Activated CD8-positive, alpha-beta memory T cell treated with anti-CD3 and anti-CD28 coated beads for 36 hours (primary cell): ENCODE measurements around the gene TERT. TPM values are rescaled to one million over a fixed set of nuclear protein-coding genes. Genes with fewer than 3 reads are reported as not detected.

Experiments
- CTCF ChIA-PET: fragments of 350-600 bp; sonication (Branson Sonifier 250); formaldehyde crosslinking; loops from one replicate; lab custom pipeline; 2021; ENCODE audit warnings: antibody characterized with exemption; lab: Charles Lee
- POLR2A ChIA-PET: fragments of 350-600 bp; sonication (Branson Sonifier 250); formaldehyde crosslinking; loops from one replicate; lab custom pipeline; 2021; ENCODE audit warnings: antibody characterized with exemption; lab: Charles Lee
- total RNA-seq, 2 experiments: library from RNA; stranded (reverse); gene quantifications; one replicate each; pipeline ENCODE4 v1.2.3, GENCODE V29; 2021

TERT gene
- total RNA-seq, 2 experiments from 2014 or later: 2.9 to 4.0 TPM

DNA sequence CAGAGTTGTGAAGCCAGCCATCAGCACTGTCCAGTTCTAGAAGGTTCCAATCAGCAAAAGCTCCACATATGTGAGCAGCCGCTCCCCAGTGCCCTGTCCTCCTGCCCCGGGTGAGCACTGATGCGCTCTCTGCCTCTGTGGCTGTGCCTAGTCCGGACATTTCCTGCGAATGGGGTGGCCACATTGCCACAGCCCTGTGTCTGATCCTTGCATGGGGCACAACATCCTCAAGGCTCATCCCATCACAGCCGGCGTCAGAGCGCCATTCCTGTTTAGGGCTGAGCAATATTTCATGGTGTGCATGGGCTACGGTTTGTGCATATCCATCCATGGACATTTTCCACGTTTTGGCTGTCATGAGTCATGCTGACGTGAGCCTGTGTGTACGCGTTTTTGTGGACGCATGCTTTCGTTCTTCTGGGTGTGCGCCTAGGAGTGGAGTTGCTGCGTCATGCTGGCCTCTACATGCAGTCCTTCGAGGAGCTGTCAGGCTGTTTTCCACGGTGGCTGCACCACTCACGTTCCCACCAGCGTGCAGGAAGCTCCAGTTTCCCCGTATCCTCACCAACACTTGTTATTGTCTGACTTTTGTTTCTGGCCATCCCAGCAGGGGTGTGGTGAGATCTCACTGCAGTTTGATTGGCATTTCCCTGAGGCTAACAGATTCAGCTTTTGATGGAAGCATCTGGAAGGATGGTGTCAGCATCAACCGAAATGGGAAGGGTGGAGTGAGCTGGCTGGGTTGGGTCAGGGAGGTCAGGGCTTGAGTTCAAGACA lies 79.4 kb downstream of the TERT start:
- ChIA-PET CTCF (no interaction called here), POLR2A (no interaction called here)

GRCh38 chr5:1214936-1215220 lies 80.0 kb downstream of the TERT start:
- CTCF ChIA-PET: no interaction called here

DNA sequence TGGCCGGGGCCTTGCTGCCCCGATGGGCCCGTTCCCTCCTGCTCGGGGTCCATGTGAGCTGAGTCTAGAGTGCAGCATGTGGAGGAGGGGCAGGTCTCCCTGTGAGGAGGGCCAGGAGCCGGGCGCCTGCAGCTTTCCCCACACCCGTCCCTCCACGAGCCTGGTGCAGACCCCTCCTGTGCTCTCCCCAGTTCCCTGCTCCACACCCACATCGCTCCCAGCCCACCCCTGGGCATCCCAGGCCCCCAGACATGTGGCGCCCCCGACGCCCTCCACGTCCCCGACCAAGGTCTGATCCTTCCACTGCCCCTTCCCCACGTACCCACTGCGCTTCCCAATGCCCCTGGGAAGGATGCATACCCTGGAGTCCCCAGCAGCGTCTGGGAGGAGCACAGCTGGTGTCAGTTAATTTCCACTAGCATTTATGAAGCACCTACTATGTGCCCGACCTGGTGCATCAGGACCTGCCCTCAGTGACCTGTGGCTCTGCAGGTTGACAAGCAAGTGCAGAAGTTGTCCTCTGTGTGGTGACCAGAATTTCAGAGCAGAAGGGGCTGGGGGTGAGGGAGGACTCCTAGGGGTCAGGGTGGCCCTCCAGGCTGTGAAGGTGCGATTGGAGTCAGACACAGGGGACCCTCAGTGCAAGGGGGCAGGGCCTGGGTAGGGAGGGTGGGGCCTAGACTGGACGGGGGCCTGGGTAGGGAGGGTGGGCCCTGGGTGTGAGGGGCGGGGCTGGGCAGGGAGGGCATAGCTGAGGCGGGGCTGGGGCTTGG lies 80.5 kb downstream of the TERT start:
- CTCF ChIA-PET: no interaction called here
- POLR2A ChIA-PET: no interaction called here

More at GRCh38 chr5:1214936-1215220, 80.0 kb downstream of the TERT start:
- POLR2A ChIA-PET: no interaction called here

- ChIA-PET POLR2A (no interaction called here), CTCF (no interaction called here)
Measured at GRCh38 chr5:1213508-1214162, 81.2 kb downstream of the TERT start.

DNA sequence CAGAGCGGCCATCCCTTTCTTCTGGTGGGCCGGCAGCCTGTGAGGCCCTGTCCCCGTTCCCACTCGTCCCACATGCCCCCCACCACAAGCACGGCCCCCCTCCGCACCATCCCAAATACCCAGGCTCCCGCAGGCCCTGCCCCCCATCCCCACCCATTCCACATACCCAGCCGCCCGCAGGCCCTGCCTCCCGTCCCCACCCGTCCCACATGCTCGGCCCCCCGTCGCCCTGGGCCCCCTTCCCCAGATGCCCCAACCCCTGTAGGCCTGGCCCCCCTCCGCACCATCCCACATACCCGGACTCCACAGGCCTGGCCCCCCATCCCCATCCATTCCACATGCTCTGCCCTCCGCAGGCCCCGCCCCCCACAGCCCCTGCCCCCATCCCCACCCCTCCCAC lies 82.0 kb downstream of the TERT start:
- POLR2A ChIA-PET: no interaction called here
- CTCF ChIA-PET: no interaction called here

- ChIA-PET CTCF (no interaction called here), POLR2A (no interaction called here)
Measured at GRCh38 chr5:1212271-1212670, 82.6 kb downstream of the TERT start.

DNA sequence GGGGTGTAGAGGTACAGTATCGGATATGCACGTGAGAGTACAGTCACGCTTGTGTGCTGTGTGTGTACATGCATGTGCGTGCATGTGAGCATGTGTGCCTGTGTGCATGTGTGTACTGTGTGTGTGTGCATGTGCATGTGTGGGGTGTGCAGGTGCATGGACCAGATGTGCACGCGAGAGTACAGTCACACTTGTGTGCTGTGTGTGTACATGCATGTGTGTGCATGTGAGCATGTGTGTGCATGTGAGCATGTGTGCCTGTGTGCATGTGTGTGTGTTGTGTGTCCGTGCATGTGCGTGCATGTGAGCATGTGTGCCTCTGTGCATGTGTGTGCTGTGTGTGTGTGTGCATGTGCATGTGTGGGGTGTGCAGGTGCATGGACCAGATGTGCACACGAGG lies 83.2 kb downstream of the TERT start:
- CTCF ChIA-PET: no interaction called here
- POLR2A ChIA-PET: no interaction called here

DNA sequence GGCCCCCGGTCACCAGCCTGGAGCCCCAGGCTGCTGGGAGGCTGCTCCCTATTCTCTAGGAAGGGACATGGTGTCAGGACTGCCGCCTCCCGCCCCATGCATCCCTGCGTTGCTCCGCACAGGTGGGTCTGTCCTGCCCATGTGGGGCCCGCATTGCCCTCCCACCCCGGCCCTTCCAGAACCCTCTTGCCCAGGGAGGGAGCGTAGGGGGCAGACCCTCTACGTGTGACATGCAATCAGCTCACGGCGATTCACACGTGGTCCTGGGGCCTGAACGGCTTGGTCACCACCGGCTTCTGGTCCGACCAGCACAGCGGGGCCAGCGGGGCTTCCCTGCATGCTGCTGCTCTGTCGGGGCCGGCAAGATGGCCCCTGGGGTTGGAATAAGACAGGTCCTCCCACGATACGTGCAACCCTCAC lies 84.0 kb downstream of the TERT start:
- ChIA-PET POLR2A (no interaction called here), CTCF (no interaction called here)

- POLR2A ChIA-PET: no interaction called here
- CTCF ChIA-PET: no interaction called here
Measured at GRCh38 chr5:1209896-1210776, 84.7 kb downstream of the TERT start.

- CTCF ChIA-PET: no interaction called here
Measured at GRCh38 chr5:1209489-1209852, 85.4 kb downstream of the TERT start.

GRCh38 chr5:1208743-1209488 lies 86.0 kb downstream of the TERT start:
- CTCF ChIA-PET: no interaction called here
- POLR2A ChIA-PET: no interaction called here

More at GRCh38 chr5:1209489-1209852, 85.4 kb downstream of the TERT start:
- POLR2A ChIA-PET: no interaction called here

GRCh38 chr5:1208221-1208742 lies 86.6 kb downstream of the TERT start:
- CTCF ChIA-PET: no interaction called here
- POLR2A ChIA-PET: no interaction called here

GRCh38 chr5:1207555-1207954 lies 87.3 kb downstream of the TERT start:
- ChIA-PET CTCF (no interaction called here), POLR2A (no interaction called here)

GRCh38 chr5:1206521-1207412 lies 88.1 kb downstream of the TERT start:
- CTCF ChIA-PET: no interaction called here
- POLR2A ChIA-PET: no interaction called here

DNA sequence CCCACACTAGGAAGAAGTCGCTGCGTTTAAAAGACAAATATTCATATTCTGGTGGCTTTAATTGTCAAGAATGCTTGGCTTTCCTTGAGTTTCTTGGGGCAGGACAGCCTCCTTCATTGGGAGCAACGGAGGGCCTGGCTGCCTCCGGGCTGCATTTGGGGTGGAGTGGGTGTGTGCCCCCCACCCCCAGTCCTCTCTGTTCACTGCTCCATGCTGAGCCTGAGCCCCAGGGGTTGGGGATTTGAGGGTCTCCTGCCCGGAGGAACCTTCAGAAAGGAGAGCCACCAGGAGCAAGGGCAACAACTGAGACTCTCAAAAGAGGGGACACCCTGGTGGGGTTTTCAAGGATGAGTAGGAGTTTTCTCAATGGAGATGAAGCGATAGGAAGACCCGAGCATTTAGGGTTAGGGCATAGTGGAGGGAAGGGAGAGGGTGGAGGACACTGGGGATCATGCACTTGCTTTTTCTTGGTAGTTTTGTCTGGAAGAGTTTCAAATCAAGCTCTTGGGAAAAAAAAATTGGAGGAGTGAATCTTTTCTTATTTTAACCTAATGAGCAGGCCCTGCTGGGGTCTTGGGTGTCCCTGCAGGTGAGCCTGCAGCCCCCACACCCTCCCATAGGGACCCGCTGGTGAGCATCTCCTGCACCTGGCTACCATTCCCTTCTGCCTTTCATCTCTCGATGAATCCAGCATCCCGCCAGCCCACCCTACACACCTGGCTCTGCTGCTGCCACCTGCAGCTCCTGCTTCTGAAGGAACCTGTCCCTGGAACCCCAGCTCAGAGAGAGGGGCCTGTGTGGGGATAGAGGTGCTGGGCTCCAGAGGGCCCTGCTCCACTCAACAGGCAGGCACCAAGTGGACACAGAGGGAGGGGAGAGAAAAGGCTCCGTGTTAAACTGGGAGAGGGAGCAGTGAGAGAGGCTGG lies 89.3 kb downstream of the TERT start:
- POLR2A ChIA-PET: no interaction called here
- CTCF ChIA-PET: no interaction called here

GRCh38 chr5:1204693-1205242 lies 90.1 kb downstream of the TERT start:
- POLR2A ChIA-PET: no interaction called here
- CTCF ChIA-PET: no interaction called here
